ENCODE results near the gene SPG21.

SPG21 gene, protein sequence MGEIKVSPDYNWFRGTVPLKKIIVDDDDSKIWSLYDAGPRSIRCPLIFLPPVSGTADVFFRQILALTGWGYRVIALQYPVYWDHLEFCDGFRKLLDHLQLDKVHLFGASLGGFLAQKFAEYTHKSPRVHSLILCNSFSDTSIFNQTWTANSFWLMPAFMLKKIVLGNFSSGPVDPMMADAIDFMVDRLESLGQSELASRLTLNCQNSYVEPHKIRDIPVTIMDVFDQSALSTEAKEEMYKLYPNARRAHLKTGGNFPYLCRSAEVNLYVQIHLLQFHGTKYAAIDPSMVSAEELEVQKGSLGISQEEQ

DNA sequence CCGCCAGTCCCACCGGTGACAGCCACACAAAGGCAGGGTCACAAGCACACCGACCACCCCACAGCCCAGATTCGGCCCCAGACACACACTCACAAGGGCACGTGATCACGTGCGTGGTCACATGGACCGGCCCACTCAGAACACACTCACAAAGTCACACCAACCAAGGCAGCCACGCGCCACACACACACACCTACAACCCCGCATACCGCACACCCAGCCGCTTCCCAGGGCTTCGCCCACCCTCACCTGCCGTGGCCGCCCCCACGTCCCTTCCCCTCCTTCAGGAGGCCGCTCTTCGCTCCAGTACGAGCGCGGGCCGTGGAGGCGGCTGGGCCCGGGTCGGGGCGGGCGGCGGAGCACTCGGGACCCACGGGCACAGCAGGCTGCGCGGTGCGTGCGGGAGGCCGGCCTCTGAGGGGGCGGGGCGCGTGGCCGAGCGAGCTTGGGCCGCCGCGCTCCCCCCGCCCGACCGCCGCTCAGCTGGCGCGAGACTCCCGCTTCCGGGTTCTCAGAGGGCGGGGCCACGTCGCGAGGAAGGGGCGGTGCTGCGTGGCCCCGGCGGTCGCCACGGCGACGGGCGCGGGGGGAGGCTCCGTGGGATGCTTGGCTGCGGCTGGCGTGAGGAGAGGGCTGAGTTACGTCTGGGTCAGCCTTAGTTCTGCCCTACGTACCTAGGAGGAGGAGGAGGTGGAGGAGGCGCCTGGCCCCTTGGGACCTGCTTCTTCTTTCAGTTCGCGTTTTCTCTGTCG is at the start of gene SPG21:
TSS of gene SPG21 (minus strand) at position 499 of the 752 bp plus-strand sequence. CDS start 6,345 bp downstream, outside the sequence.
- Histone ChIP-seq H3K9me3 (ENCODE audit: insufficient read depth, low read length, severe bottlenecking) (no peaks in the 10 kb centered on the region), H4K20me1 (ENCODE audit: insufficient read depth, low read length) (no peaks in the 10 kb centered on the region), H3K27ac (ENCODE audit: low read length) (peak within 1 kb of the TSS; percentile 67), H3K79me2 (ENCODE audit: insufficient read depth, low read length) (peaks cover 32% of the 10 kb centered on the region), H3K27me3 (ENCODE audit: insufficient read depth, low read length, poor library complexity) (no peaks in the 10 kb centered on the region), H2AFZ (ENCODE audit: low read depth, low read length) (peak within 1 kb of the TSS; percentile 96), H3K4me3 (ENCODE audit: low read depth in 1 of 2, low read length in 2 of 2) (peak within 1 kb of the TSS; percentile 70 to 72; a peak in 3 of 4 replicates), H3K9ac (ENCODE audit: low read depth, low read length) (peak within 1 kb of the TSS; percentile 77), H3K4me1 (ENCODE audit: insufficient read depth, low read length) (peaks cover 33% of the 10 kb centered on the region), H3K36me3 (ENCODE audit: insufficient read depth, low read length) (0 out of 2 replicates have a peak, but pooled peaks cover 3% of the 10 kb centered on the region), H3K4me2 (ENCODE audit: insufficient read depth, low read length) (peak within 1 kb of the TSS; percentile 83)
- TF ChIP-seq, protein P1, sequence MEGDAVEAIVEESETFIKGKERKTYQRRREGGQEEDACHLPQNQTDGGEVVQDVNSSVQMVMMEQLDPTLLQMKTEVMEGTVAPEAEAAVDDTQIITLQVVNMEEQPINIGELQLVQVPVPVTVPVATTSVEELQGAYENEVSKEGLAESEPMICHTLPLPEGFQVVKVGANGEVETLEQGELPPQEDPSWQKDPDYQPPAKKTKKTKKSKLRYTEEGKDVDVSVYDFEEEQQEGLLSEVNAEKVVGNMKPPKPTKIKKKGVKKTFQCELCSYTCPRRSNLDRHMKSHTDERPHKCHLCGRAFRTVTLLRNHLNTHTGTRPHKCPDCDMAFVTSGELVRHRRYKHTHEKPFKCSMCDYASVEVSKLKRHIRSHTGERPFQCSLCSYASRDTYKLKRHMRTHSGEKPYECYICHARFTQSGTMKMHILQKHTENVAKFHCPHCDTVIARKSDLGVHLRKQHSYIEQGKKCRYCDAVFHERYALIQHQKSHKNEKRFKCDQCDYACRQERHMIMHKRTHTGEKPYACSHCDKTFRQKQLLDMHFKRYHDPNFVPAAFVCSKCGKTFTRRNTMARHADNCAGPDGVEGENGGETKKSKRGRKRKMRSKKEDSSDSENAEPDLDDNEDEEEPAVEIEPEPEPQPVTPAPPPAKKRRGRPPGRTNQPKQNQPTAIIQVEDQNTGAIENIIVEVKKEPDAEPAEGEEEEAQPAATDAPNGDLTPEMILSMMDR (IDR thresholded peaks at IDR 0.05; ENCODE audit: borderline replicate concordance, extremely low read depth, low read length, poor library complexity, severe bottlenecking), result no peak
- no peak for TF ChIP-seq EZH2 (IDR thresholded peaks at IDR 0.05; ENCODE audit: borderline replicate concordance, low read depth, low read length, severe bottlenecking)
- ATAC-seq (ENCODE audit: insufficient read depth, low read depth) (peak; percentile 89), DNase-seq (peak; percentile 84)

DNA sequence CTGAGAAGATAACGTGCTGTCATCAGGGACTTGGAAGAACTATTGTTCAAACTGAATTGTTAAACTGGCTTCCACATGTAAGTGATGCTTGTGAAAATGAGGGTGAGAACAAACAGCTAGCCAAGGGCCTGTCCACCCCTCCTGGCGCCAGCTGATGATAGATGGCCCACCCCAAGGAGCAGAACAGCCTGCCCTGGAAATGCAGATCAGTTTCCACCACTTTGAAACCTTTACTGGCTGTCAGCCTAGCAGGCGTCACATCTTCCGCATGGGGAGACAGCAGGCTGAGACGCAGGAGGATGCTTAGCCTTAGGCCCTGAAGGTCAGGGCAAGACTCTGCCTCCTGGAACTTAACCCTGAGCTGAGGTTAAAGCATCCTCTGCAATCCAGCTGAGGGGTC is 49.1 kb upstream of the SPG21 start:
- no peak overlapping the region for H3K4me3 ChIP-seq (ENCODE audit: low read depth in 1 of 2, low read length in 2 of 2)
- DNase-seq (no peak), ATAC-seq (ENCODE audit: insufficient read depth, low read depth) (no peak)
- no peaks in the 10 kb centered on the region for H3K4me1 ChIP-seq (ENCODE audit: insufficient read depth, low read length)
- H2AFZ ChIP-seq (ENCODE audit: low read depth, low read length), result no peak overlapping the region
- TF ChIP-seq EZH2 (IDR thresholded peaks at IDR 0.05; ENCODE audit: borderline replicate concordance, low read depth, low read length, severe bottlenecking), result no peak
- TF ChIP-seq, protein P1 (IDR thresholded peaks at IDR 0.05; ENCODE audit: borderline replicate concordance, extremely low read depth, low read length, poor library complexity, severe bottlenecking), result no peak
- H4K20me1 ChIP-seq (ENCODE audit: insufficient read depth, low read length), result no peaks in the 10 kb centered on the region
- no peaks in the 10 kb centered on the region for H3K27me3 ChIP-seq (ENCODE audit: insufficient read depth, low read length, poor library complexity)
- H3K4me2 ChIP-seq (ENCODE audit: insufficient read depth, low read length), result no peak overlapping the region
- no peaks in the 10 kb centered on the region for H3K36me3 ChIP-seq (ENCODE audit: insufficient read depth, low read length)
- H3K79me2 ChIP-seq (ENCODE audit: insufficient read depth, low read length), result no peaks in the 10 kb centered on the region
- no peaks in the 10 kb centered on the region for H3K9me3 ChIP-seq (ENCODE audit: insufficient read depth, low read length, severe bottlenecking)
- no peak overlapping the region for H3K9ac ChIP-seq (ENCODE audit: low read depth, low read length)
- H3K27ac ChIP-seq (ENCODE audit: low read length), result no peak overlapping the region

DNA sequence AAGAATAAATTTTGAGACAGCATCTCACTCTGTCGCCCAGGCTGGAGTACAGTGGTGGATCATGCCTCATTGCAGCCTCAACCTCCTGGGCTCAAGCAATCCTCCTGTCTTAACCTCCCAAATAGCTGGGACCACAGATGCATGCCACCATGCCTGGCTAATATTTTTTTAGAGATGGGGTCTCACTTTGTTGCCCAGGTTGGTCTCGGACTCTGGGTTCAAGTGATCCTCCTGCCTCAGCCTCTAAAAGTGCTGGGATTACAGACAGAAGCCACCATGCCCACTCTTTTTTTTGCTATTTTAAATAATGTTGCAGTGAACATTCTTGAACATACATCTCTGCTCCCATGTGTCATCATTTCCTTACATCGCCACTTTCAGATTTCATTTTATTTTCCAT is 48.7 kb upstream of the SPG21 start:
- no peaks in the 10 kb centered on the region for H3K27me3 ChIP-seq (ENCODE audit: insufficient read depth, low read length, poor library complexity)
- H2AFZ ChIP-seq (ENCODE audit: low read depth, low read length), result no peak overlapping the region
- H3K79me2 ChIP-seq (ENCODE audit: insufficient read depth, low read length), result no peaks in the 10 kb centered on the region
- no peak overlapping the region for H3K4me2 ChIP-seq (ENCODE audit: insufficient read depth, low read length)
- no peak overlapping the region for H3K27ac ChIP-seq (ENCODE audit: low read length)
- no peaks in the 10 kb centered on the region for H4K20me1 ChIP-seq (ENCODE audit: insufficient read depth, low read length)
- no peaks in the 10 kb centered on the region for H3K36me3 ChIP-seq (ENCODE audit: insufficient read depth, low read length)
- no peak for TF ChIP-seq EZH2 (IDR thresholded peaks at IDR 0.05; ENCODE audit: borderline replicate concordance, low read depth, low read length, severe bottlenecking)
- DNase-seq (no peak), ATAC-seq (ENCODE audit: insufficient read depth, low read depth) (no peak)
- H3K4me3 ChIP-seq (ENCODE audit: low read depth in 1 of 2, low read length in 2 of 2), result no peak overlapping the region
- H3K9me3 ChIP-seq (ENCODE audit: insufficient read depth, low read length, severe bottlenecking), result no peaks in the 10 kb centered on the region
- H3K4me1 ChIP-seq (ENCODE audit: insufficient read depth, low read length), result no peaks in the 10 kb centered on the region
- H3K9ac ChIP-seq (ENCODE audit: low read depth, low read length), result no peak overlapping the region

DNA sequence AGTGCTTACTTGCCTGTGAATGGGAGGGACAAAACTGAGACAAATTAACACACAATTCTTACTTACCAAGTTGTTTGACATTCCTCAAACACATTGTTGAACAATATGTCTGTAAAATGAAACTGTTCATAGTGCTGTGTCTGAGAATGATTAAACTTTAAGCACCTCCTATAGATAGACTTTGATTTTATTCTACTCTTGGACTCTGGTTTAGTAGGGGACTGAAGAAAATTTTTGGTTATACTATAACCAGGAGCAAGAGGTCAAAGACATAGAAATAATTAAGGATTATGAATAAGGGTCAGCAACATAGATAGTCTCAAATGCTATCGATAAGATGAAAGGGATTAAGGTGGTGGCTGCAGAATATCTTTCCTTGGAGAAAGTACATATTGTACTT is 47.6 kb upstream of the SPG21 start:
- TF ChIP-seq, protein P1 (IDR thresholded peaks at IDR 0.05; ENCODE audit: borderline replicate concordance, extremely low read depth, low read length, poor library complexity, severe bottlenecking), result no peak
- TF ChIP-seq EZH2 (IDR thresholded peaks at IDR 0.05; ENCODE audit: borderline replicate concordance, low read depth, low read length, severe bottlenecking), result no peak
- H3K9me3 ChIP-seq (ENCODE audit: insufficient read depth, low read length, severe bottlenecking), result no peaks in the 10 kb centered on the region

More for the DNA sequence above, 47.6 kb upstream of the SPG21 start:
- Histone ChIP-seq H3K4me1 (ENCODE audit: insufficient read depth, low read length) (no peaks in the 10 kb centered on the region), H3K4me2 (ENCODE audit: insufficient read depth, low read length) (no peak overlapping the region), H3K79me2 (ENCODE audit: insufficient read depth, low read length) (no peaks in the 10 kb centered on the region), H3K27me3 (ENCODE audit: insufficient read depth, low read length, poor library complexity) (no peaks in the 10 kb centered on the region), H3K36me3 (ENCODE audit: insufficient read depth, low read length) (no peaks in the 10 kb centered on the region), H3K9ac (ENCODE audit: low read depth, low read length) (no peak overlapping the region), H3K27ac (ENCODE audit: low read length) (no peak overlapping the region), H4K20me1 (ENCODE audit: insufficient read depth, low read length) (no peaks in the 10 kb centered on the region), H3K4me3 (ENCODE audit: low read depth in 1 of 2, low read length in 2 of 2) (no peak overlapping the region), H2AFZ (ENCODE audit: low read depth, low read length) (no peak overlapping the region)
- no peak for DNase-seq
- ATAC-seq (ENCODE audit: insufficient read depth, low read depth), result no peak

Measured in DND-41 (cell line).